CMK (cell line): ENCODE results near the gene FAM171A1.

Experiments used
- DNase-seq: peaks from one replicate; pipeline ENCODE4 v3.0.0-alpha.2; 2010; ENCODE audit warnings: low read depth

Gene FAM171A1

DNA sequence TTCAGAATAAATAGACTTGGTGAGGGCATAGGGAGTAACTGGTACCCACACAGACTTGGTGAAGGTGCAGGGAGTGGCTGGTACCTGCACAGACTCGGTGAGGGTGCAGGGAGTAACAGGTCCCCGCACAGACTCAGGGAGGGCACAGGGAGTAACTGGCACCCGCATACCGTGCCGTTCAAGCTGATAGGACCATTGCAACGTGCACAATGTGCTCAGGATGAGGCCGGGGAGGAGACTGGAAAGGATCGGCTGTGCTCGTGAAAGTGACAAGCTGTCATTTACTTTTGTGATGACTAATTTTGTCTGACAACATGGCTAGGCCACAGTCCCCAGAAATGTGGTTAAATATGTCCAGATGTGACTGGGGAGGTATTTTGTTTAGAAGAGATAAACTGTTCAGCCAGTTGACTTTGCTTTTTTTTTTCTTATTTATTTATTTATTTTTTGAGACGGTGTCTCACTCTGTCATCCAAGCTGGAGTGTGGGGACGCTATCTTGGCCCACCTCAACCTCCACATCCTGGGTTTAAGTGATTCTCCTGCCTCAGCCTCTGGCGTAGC is 126.4 kb downstream of the FAM171A1 start:
- no peak for DNase-seq

DNA sequence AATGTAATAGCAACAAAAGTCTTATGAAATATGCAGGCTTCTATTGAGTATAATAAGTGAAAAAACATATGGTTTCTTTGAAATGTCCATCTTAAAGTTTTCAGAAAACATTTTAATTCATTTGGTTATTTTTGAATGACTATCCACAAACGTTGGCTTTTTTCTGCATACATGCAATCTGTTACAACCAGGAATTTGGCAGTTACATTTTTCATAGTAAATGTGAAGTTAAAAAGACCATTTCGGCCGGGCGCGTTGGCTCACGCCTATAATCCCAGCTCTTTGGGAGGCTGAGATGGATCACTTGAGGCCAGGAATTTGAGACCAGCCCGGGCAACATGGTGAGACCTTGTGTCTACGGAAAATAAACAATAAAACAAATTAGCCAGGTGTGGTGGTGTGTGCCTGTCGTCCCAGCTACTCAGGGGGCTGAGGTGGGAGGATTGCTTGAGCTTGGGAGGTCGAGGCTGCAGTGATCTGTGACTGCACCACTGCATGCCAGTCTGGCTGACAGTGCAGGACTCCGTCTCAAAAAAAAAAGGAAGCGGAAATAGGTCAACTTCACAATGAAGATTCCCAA is 128.7 kb downstream of the FAM171A1 start:
- DNase-seq = no peak

DNA sequence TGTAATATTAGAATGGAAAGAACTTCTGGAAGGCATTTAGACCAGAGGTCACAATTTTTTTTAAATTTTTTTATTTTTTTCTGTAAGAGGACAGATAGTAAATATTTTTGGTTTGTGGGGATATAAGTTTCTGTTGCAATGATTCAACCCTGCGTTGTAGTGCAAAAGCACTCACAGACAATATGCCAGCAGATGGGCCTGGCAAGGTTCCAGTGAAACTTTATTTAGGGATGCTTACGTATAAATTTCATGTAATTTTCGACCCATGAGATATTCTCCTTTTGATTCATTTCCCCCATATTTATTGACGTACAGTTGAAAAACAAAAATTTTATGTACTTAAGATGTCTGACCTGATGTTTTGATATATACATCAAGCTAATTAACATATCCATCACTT is 129.8 kb downstream of the FAM171A1 start:
- no peak for DNase-seq

DNA sequence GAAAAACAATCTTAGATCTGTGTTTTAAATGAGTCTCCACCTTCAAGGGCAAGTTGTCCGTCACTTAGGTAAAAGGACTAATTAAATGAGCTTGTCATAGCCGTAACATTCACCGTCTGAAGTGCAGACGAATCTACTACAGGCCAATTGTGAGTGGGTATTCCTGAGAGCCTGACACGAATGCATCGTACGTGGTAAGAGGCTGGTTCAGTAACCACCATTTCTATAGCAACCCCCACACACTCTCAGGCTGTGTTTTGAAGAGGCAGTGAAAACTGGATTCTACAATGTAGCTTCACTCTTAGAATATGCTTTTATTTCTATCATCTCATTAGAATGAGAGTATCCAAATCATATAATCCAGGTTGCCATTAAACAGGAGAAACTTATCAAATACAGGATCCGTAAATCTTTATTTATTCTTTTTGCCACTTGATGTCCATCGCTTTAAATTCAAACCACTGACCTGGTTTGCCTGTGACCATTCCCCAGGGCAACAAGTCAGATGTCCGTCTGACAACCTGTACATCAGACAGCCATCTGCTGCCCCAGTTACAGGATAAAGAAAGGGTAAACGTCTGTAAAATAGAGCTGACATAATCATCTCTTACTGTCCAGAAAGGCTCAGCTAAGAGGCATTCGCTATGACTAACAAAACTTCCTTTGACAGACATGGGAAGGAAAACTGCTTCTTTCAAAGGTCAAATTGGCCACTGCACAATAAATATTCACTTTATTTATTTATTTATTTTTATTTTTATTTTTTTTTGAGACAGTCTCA is 132.3 kb downstream of the FAM171A1 start:
- no peak for DNase-seq

DNA sequence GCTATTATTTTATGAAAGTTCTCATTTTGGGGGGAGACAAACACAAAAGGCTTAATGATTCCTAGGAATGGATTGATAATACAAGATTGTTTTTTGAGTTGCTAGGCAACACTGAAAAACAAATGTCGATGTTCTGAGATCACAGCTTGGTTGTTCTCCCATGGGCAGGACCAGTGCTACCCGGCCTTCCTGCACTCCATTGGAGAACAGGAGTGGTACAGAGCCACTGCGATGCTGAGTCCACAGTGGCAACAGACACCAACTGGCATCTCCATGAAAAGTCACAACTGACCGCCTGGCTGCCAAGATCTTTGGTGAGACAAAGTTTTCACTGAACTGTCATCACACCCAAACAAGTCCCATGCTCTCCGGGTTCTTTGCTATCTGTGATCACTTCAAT is 133.7 kb downstream of the FAM171A1 start:
- no peak for DNase-seq

DNA sequence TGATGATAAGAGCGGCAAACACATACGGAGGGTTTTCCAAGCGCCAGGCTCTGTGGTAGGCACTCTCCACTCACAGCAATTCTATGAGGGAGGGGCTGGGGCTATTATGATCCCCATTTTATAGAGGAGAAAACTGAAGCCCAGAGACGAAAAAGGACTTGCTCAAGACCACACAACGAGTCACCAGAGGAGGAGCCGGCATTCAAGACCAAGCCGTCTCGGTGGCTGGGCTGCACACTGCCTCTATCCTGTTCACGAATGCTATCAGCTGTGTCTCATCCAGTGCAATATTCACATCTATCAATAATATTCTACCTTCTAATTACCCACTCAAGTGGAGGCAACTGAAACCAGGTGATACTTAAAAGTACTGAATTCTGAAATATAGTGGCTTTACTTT is 134.7 kb downstream of the FAM171A1 start:
- no peak for DNase-seq

DNA sequence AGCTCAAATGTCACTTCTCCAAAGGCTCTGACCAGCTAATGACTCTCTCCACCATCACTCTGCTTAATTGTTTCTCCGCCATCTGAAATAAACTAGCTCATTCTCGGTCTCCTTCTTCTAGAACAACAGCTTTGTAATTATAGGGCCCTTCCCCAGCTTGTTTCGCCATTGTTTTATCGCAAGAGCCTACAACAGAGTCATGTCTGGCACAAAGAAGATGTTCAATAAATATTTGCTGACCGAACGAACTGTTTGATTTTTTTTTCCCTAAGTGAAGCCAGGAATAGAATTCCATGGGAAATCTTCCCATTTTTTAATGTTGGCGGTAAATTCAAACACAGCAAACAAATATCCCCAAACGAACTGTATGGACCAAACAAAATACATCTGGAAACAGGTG is 138.8 kb downstream of the FAM171A1 start:
- DNase-seq = no peak

DNA sequence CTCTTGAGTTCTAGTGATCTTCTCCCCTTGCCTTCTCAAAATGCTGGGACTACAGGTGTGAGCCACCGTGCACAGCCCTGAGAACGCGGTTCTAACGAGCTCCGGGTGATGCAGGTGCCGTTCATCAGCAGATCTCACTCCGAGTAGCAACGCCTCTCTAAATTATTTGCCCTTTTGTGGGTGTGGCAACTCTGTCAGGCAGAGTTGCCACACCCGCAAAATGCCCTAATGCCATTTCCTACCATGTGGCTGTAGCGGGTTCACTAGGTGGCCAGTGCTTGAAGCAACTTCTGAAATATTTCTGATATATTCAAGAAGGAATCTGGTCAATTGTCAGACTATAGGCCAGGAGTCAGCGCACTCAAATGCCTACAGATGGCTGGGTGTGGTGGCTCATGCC is 139.7 kb downstream of the FAM171A1 start:
- DNase-seq = no peak

DNA sequence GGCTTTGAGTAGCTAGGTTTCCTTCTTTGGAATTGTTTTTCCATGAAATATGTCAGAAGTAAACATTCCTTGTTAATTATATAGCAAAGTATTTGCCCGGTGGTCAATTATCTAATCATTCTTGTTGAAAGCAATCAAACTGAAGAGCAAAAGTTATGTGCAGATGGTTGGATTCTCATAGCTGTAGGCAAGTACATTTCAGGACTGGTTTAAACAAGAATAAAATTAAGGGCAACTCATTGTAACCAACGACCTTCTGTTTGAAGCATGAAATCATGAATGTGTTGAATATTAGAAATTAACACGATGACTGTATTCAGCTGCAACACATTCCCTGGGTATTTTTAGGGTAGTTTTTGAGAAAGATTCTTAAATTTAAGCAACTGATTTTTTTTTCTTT is 140.8 kb downstream of the FAM171A1 start:
- no peak for DNase-seq

DNA sequence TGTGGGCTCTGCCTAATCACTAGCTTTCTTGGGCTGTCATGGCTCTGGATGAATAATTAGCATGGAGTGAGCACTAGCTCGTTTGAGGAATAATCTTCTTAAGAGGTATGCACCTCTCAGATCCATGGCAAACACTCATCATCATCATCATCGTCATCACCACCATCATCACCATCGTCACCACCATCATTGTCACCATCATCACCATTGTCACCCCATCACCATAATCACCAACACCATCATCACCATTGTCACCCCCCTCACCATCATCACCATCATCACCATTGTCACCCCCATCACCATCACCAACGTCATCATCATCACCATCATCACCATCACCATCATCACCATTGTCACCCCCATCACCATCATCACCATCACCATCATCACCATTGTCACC is 141.8 kb downstream of the FAM171A1 start:
- no peak for DNase-seq

DNA sequence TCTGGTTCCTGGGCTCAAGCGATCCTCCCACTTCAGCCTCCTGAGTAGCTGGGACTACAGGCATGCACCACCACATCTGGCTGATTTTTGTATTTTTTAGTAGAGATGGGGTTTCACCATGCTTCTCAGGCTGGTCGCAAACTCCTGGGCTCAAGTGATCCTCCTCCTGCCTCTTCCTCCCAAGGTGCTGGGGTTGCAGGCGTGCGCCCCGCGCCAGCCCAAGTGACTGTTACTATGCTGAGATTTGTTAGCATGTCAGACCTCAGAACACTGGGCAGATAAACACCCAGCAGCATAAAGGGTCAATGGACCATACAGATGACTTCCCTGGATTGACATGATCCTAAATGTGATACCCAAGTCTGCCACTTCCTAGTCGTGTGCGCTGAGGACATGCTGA is 142.7 kb downstream of the FAM171A1 start:
- no peak for DNase-seq

DNA sequence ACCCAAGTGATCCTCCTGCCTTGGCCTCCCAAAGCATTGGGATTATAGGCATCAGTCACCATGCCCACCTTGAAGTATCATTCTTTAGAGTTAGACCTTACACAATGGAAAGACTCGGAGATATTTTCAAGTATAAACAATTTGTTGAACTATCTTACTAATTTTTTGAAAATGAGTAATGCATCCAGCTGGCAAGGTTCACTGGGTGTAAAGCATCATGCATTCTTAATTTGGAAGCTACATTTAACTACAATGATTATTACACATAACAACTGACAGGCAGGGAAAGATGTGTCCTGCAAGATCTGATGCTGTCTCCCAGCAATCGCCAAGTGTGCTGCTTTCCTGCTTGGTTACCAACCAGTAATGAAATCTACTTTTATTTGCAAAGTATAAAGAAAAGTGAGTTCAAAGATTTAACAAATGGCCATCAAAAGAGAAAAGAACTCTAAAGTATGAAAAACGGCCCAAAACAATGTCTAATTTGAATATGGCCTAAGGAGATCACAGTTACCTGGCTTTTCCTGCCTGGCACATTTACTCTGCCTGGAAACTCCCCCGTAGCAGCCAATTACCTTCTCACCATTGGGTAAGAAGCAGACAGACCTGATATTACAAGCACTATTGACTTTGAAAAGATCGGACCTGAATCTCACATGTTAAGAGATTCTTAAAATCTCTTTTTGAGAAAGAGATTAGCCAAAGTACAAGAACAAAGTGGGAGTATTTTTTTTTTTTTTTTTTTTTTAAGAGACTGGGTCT is 143.3 kb downstream of the FAM171A1 start:
- no peak for DNase-seq

DNA sequence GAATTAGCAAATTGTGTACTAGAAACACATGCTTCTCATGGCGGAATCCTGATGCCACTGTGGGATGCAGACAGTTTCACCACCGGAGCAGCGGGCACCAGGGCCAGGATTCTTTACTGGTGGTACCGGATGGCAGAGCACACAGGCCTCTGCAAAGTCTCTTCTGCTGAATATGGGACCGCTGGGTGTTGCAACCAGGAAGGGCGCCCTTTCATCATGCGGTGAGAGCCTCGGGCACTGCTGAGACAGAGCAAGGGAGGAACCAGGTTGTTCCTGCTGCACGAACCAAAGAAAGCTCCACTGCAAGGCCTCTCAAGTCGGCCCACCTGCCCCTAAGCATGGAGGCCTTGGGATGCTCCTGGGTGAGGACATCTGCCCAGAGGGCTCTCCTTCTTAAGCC is 145.6 kb downstream of the FAM171A1 start:
- DNase-seq = no peak

DNA sequence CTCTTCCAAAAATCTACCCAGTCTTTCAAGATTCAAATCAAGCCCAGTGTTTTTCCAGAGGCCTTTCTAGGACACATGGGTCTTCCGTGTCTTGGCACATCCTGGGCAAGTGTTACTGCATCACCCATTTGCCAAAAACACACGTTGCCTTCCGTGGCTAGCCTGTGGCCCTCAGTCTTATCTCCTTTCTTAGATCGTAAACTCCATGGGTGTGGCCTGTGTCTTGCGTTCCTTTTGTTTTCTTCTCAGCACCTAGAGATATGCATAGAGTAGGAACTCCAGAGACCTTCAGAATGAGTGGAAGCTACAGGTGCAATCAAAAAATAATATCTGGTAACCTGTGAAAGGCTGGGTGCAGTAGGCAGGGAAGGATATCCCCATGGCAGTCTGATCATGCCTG is 146.1 kb downstream of the FAM171A1 start:
- no peak for DNase-seq

DNA sequence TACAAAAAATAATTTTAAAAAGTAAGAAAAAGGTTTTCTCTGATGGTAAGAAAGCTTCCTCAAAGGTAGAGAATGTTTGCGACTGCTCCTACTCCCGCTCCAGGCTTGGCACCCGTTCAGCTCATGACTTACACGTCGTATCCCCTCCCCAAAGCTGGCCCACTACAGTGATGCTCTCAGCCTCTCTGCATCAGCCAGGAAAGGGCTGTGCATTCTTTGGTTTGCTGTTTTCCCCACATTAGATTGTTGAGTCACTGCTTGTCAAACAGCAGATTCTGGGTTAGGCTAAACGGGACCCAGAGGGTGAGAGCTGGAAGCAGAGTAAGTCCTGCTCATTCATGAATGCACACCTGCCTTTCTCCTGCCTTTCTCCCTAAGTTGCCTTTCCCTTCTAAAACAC is 147.9 kb downstream of the FAM171A1 start:
- no peak for DNase-seq

DNA sequence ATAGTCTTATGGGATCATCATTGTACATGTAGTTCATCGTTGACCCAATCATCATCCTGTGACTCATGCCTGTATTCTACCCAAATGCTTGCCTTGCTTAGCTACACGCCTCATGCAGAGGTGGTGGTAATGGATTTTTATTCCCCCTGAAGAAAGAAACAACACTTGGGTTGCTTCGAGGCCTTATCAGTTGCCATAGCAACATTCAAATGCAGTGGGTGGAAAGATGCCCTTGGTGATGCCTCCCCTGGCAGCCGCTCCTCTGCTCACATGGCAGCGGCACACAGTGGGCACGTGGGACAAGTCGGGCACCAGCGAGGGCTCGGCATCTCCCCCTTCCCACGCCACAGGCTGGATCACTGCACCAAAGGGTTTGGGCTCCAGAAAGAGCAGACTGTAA is 148.6 kb downstream of the FAM171A1 start:
- DNase-seq = no peak

DNA sequence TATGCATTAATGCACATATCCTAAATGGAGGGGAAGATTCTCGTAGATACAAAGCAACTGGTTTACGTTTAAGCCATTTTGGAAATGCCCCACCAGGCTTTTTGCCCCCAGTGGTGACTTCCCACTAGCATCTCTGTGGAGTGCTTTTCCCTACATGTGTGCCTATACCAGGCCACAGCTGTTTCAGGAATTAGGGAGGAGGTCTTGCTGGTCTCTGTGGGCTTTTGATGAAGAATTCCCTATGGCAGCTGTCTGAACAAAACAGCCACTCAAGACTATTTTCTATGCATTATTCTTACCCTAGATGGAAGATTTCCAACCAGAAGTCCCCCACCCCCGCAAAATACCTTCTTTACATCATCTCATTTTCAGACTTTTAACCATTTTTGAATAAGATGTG is 150.6 kb downstream of the FAM171A1 start:
- no peak for DNase-seq

DNA sequence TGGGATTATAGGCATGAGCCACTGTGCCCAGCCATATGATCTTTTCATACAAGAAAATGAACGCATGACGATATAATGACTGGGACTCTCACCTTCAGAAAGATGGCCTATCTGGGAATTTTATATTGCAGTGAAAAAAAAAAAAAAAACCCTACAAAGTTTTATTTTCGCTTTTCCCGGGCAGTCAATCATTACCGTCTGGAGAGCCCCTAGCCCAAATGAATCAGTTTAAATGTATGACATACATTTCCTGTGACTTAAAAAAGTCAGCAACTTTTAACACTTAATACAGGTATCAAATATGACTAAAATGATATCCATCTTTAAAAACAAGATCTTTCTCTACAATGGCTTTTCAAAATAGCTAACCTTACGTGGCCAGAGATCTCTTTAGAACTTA is 154.4 kb downstream of the FAM171A1 start:
- DNase-seq = no peak

DNA sequence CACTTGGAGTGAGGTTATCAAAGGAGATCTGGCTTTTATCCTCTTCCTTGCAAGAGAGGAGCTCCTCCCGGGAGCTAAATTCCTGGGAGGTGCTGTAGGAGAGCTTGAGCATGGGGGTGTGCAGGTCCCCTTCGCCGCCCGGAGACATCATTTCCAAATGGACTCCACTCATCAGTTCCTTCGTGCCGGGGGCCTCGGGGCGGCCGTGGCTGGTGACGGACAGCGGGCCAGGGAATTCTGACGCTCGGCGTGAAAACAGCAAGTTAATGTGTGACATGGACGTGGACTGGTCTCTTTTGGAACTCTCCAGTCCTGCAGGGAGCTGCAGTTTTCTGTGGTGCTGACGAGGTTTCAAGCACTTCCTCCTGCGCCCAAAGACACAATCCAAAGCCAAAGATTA is 156.9 kb downstream of the FAM171A1 start:
- DNase-seq = no peak

DNA sequence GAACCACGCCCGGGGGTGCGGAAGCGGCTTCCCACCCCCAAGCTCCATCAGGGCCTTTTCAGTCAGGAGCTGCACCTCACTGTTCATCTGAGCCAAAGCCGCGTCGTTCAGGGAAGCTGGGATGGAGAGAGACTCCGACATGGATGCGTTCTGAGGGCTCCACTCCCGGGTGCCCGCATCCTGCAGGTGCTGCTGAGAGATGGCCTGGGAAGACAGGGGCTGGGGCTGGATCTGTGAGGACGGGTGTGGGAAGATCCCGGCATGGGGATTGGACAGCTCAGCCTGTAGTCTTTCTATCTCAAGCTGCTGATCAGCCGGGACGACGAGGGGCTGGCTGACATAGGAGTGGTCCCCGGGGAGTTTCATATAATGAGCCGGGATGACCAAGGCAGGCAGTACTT is 157.6 kb downstream of the FAM171A1 start:
- DNase-seq = no peak

DNA sequence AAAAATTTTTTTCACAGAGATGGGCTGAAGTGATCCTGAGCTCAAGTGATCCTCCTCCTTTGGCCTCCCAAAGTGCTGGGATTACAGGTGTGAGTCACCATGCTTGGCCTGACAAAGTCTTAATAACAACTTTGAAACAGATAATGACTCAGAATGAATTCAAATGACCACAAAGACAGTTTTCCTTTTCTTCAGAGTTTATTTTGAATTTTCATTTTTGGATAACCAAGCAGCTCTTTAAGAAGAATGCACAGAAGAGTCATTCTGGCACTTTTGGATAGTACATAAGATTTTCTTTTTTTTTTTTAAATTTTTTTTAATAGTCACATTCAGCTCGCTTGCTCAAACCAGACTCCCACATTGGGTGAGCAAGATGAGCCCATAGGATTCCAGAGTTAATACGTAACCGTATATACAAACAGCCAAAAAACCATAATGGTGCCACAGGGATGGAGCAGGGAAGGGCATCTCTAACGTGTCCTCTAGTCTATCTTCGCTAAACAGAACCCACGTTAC is 159.6 kb downstream of the FAM171A1 start:
- no peak for DNase-seq

DNA sequence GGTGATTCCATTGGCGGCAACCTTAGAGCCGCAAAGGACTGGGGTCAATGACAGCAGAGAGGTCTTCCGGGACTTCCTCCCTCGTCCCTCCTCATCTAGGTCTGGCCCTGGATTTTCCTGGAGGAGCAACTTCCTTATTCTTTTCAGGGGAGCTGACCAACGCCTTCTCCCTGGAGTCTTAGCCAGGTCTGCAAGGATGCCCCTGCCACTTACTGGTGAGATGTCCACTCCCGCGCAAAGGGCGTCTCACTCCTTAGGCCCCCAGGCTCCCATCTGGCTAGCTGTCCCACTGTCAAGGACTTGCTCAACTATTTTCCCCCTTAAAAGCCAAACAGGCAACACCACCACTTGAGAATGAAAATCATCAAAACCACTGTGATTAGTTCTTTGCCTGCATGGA is 160.6 kb downstream of the FAM171A1 start:
- no peak for DNase-seq
